ENCODE measurements around the gene ASB7.
A peak's percentile ranks its signal among the peaks of the same experiment; 100 is the strongest.

Gene ASB7

GRCh38 chr15:100651253-100651652 is 48.9 kb downstream of the ASB7 start:
- H3K4ac ChIP-seq (ENCODE audit: low read depth, low read length): no peak overlapping the region
- no peak overlapping the region for H3K27ac ChIP-seq (ENCODE audit: low read depth, low read length)
- no peak overlapping the region for H2AK5ac ChIP-seq (ENCODE audit: low read length)
- no peak overlapping the region for H2BK15ac ChIP-seq (replicated peaks; ENCODE audit: low read depth)
- no peak overlapping the region for H2BK5ac ChIP-seq (ENCODE audit: low read length)
- H3K27me3 ChIP-seq (ENCODE audit: insufficient read depth, low read length, poor library complexity): no peaks in the 10 kb centered on the region
- H3K4me3 ChIP-seq (ENCODE audit: low read length): no peak overlapping the region
- no peaks in the 10 kb centered on the region for H3K36me3 ChIP-seq (ENCODE audit: control insufficient read depth, insufficient read depth, low read length)
- no peak overlapping the region for H4K8ac ChIP-seq (ENCODE audit: low read depth, low read length)
- no peak overlapping the region for H3K56ac ChIP-seq (ENCODE audit: low read length)
- H2BK120ac ChIP-seq (ENCODE audit: low read depth, low read length): no peak overlapping the region
- no peak overlapping the region for H3K4me2 ChIP-seq (ENCODE audit: low read length)
- H3K23ac ChIP-seq (ENCODE audit: low read length): no peak overlapping the region
- H3K9ac ChIP-seq (ENCODE audit: low read length): no peak overlapping the region
- H3K79me1 ChIP-seq (ENCODE audit: low read length): no peaks in the 10 kb centered on the region
- no peaks in the 10 kb centered on the region for H3K4me1 ChIP-seq (ENCODE audit: control insufficient read depth, low read depth, low read length)
- no peak overlapping the region for H4K5ac ChIP-seq (ENCODE audit: low read length)
- DNase-seq: no peak
- no peaks in the 10 kb centered on the region for H3K79me2 ChIP-seq (ENCODE audit: control insufficient read depth, insufficient read depth, low read length)
- WGBS (ENCODE audit: extremely low coverage, insufficient coverage, low lambda C conversion rate): no CpG with 5 or more reads among the region's 5 CpGs
- no peak overlapping the region for H3K18ac ChIP-seq (ENCODE audit: low read length)

DNA sequence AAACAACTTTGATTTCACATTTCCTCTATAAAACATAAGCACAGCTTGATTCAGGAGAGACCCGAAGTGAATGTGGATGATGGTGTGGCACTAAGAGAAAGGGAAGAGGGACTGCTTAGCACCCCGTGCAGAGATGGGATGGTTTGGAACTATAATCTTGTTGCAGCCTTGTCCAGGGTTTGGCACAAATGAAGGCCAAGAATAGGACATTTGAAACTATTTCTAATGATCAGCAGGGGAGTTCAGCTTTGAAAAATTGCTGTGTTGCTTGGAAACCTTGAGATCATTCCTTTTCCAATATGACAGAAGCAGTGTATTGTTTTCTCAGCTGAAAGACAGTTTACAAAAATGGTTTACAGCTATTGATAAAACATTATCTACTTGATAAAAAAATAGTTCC is 49.7 kb downstream of the ASB7 start:
- WGBS (ENCODE audit: extremely low coverage, insufficient coverage, low lambda C conversion rate): no CpG with 5 or more reads among the region's 2 CpGs
- Histone ChIP-seq H3K9ac (ENCODE audit: low read length) (no peak overlapping the region), H3K4me1 (ENCODE audit: control insufficient read depth, low read depth, low read length) (no peaks in the 10 kb centered on the region)

DNA sequence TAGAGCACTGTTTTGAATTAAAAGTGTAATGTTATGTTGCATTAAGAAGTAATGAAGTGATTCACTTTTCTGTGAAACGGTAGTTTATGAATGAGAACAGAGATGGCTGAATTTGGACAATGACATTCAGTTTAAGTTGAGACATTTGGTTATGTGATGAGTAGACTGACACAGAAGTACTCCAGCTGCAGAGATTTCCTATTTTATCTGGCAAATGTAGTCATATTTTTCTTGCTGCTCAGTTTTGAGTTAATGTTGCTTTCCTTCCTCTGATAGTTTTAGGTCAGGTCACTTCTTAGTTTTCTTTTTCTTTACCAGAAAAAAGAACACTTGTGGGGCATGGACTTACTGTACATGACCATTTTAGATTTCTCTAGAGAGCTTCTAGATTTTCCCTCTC is 51.2 kb downstream of the ASB7 start:
- Histone ChIP-seq H3K4ac (ENCODE audit: low read depth, low read length) (no peak overlapping the region), H3K4me1 (ENCODE audit: control insufficient read depth, low read depth, low read length) (no peaks in the 10 kb centered on the region), H2BK15ac (replicated peaks; ENCODE audit: low read depth) (no peak overlapping the region), H2AK5ac (ENCODE audit: low read length) (no peak overlapping the region), H3K4me2 (ENCODE audit: low read length) (no peak overlapping the region), H4K8ac (ENCODE audit: low read depth, low read length) (no peak overlapping the region), H3K27me3 (ENCODE audit: insufficient read depth, low read length, poor library complexity) (no peaks in the 10 kb centered on the region), H4K5ac (ENCODE audit: low read length) (no peak overlapping the region), H2BK5ac (ENCODE audit: low read length) (no peak overlapping the region), H3K18ac (ENCODE audit: low read length) (no peak overlapping the region), H3K9ac (ENCODE audit: low read length) (no peak overlapping the region), H3K79me2 (ENCODE audit: control insufficient read depth, insufficient read depth, low read length) (no peaks in the 10 kb centered on the region), H2BK120ac (ENCODE audit: low read depth, low read length) (no peak overlapping the region), H3K36me3 (ENCODE audit: control insufficient read depth, insufficient read depth, low read length) (no peaks in the 10 kb centered on the region), H3K27ac (ENCODE audit: low read depth, low read length) (no peak overlapping the region), H3K56ac (ENCODE audit: low read length) (no peak overlapping the region), H3K79me1 (ENCODE audit: low read length) (no peaks in the 10 kb centered on the region), H3K4me3 (ENCODE audit: low read length) (no peak overlapping the region), H3K23ac (ENCODE audit: low read length) (no peak overlapping the region)
- WGBS (ENCODE audit: extremely low coverage, insufficient coverage, low lambda C conversion rate): 100% methylated on average over 1 of the region's 1 CpG
- DNase-seq: no peak

More for the DNA sequence above, 49.7 kb downstream of the ASB7 start:
- H3K27ac ChIP-seq (ENCODE audit: low read depth, low read length): no peak overlapping the region
- no peak overlapping the region for H2AK5ac ChIP-seq (ENCODE audit: low read length)
- H2BK5ac ChIP-seq (ENCODE audit: low read length): no peak overlapping the region
- H2BK120ac ChIP-seq (ENCODE audit: low read depth, low read length): no peak overlapping the region
- H3K23ac ChIP-seq (ENCODE audit: low read length): no peak overlapping the region
- no peak overlapping the region for H3K4me2 ChIP-seq (ENCODE audit: low read length)
- no peak overlapping the region for H3K4ac ChIP-seq (ENCODE audit: low read depth, low read length)
- H4K5ac ChIP-seq (ENCODE audit: low read length): no peak overlapping the region
- H3K79me2 ChIP-seq (ENCODE audit: control insufficient read depth, insufficient read depth, low read length): no peaks in the 10 kb centered on the region
- no peaks in the 10 kb centered on the region for H3K27me3 ChIP-seq (ENCODE audit: insufficient read depth, low read length, poor library complexity)
- no peak overlapping the region for H3K56ac ChIP-seq (ENCODE audit: low read length)
- no peaks in the 10 kb centered on the region for H3K79me1 ChIP-seq (ENCODE audit: low read length)
- H2BK15ac ChIP-seq (replicated peaks; ENCODE audit: low read depth): no peak overlapping the region
- H3K36me3 ChIP-seq (ENCODE audit: control insufficient read depth, insufficient read depth, low read length): no peaks in the 10 kb centered on the region
- no peak for DNase-seq
- no peak overlapping the region for H3K4me3 ChIP-seq (ENCODE audit: low read length)
- no peak overlapping the region for H4K8ac ChIP-seq (ENCODE audit: low read depth, low read length)
- no peak overlapping the region for H3K18ac ChIP-seq (ENCODE audit: low read length)

GRCh38 chr15:100658895-100659294 is 56.5 kb downstream of the ASB7 start:
- H4K5ac ChIP-seq (ENCODE audit: low read length): no peak overlapping the region
- H3K18ac ChIP-seq (ENCODE audit: low read length): no peak overlapping the region
- H2AK5ac ChIP-seq (ENCODE audit: low read length): no peak overlapping the region
- H3K4me1 ChIP-seq (ENCODE audit: control insufficient read depth, low read depth, low read length): no peaks in the 10 kb centered on the region
- no CpG with 5 or more reads among the region's 14 CpGs for WGBS (ENCODE audit: extremely low coverage, insufficient coverage, low lambda C conversion rate)
- no peak overlapping the region for H3K56ac ChIP-seq (ENCODE audit: low read length)
- no peaks in the 10 kb centered on the region for H3K79me2 ChIP-seq (ENCODE audit: control insufficient read depth, insufficient read depth, low read length)
- H2BK15ac ChIP-seq (replicated peaks; ENCODE audit: low read depth): no peak overlapping the region
- H3K4me2 ChIP-seq (ENCODE audit: low read length): no peak overlapping the region
- H3K4me3 ChIP-seq (ENCODE audit: low read length): no peak overlapping the region
- no peak overlapping the region for H3K9ac ChIP-seq (ENCODE audit: low read length)
- H3K36me3 ChIP-seq (ENCODE audit: control insufficient read depth, insufficient read depth, low read length): no peaks in the 10 kb centered on the region
- no peaks in the 10 kb centered on the region for H3K79me1 ChIP-seq (ENCODE audit: low read length)
- H3K27me3 ChIP-seq (ENCODE audit: insufficient read depth, low read length, poor library complexity): no peaks in the 10 kb centered on the region
- DNase-seq: no peak
- no peak overlapping the region for H4K8ac ChIP-seq (ENCODE audit: low read depth, low read length)
- H3K27ac ChIP-seq (ENCODE audit: low read depth, low read length): no peak overlapping the region
- H3K4ac ChIP-seq (ENCODE audit: low read depth, low read length): no peak overlapping the region
- H2BK5ac ChIP-seq (ENCODE audit: low read length): no peak overlapping the region
- H3K23ac ChIP-seq (ENCODE audit: low read length): no peak overlapping the region
- H2BK120ac ChIP-seq (ENCODE audit: low read depth, low read length): no peak overlapping the region

- WGBS (ENCODE audit: extremely low coverage, insufficient coverage, low lambda C conversion rate): no CpG with 5 or more reads among the region's 10 CpGs
- H3K4me2 ChIP-seq (ENCODE audit: low read length): no peak overlapping the region
- no peak overlapping the region for H3K18ac ChIP-seq (ENCODE audit: low read length)
- no peak overlapping the region for H3K23ac ChIP-seq (ENCODE audit: low read length)
- no peaks in the 10 kb centered on the region for H3K79me1 ChIP-seq (ENCODE audit: low read length)
- H3K56ac ChIP-seq (ENCODE audit: low read length): no peak overlapping the region
- no peak overlapping the region for H2BK120ac ChIP-seq (ENCODE audit: low read depth, low read length)
- H3K27me3 ChIP-seq (ENCODE audit: insufficient read depth, low read length, poor library complexity): no peaks in the 10 kb centered on the region
- H3K4me3 ChIP-seq (ENCODE audit: low read length): no peak overlapping the region
- H4K8ac ChIP-seq (ENCODE audit: low read depth, low read length): no peak overlapping the region
- no peak for DNase-seq
- H3K36me3 ChIP-seq (ENCODE audit: control insufficient read depth, insufficient read depth, low read length): no peaks in the 10 kb centered on the region
- no peak overlapping the region for H3K9ac ChIP-seq (ENCODE audit: low read length)
- no peak overlapping the region for H3K27ac ChIP-seq (ENCODE audit: low read depth, low read length)
- no peak overlapping the region for H3K4ac ChIP-seq (ENCODE audit: low read depth, low read length)
- no peaks in the 10 kb centered on the region for H3K79me2 ChIP-seq (ENCODE audit: control insufficient read depth, insufficient read depth, low read length)
- H4K5ac ChIP-seq (ENCODE audit: low read length): no peak overlapping the region
- no peak overlapping the region for H2BK5ac ChIP-seq (ENCODE audit: low read length)
- no peak overlapping the region for H2AK5ac ChIP-seq (ENCODE audit: low read length)
- no peak overlapping the region for H2BK15ac ChIP-seq (replicated peaks; ENCODE audit: low read depth)
- no peaks in the 10 kb centered on the region for H3K4me1 ChIP-seq (ENCODE audit: control insufficient read depth, low read depth, low read length)
These were observed 58.8 kb downstream of the ASB7 start for GRCh38 chr15:100661156-100661555.

GRCh38 chr15:100663086-100663914 is 60.9 kb downstream of the ASB7 start:
- no peak overlapping the region for H3K27ac ChIP-seq (ENCODE audit: low read depth, low read length)
- no peak overlapping the region for H3K18ac ChIP-seq (ENCODE audit: low read length)
- H3K36me3 ChIP-seq (ENCODE audit: control insufficient read depth, insufficient read depth, low read length): no peaks in the 10 kb centered on the region
- no peak overlapping the region for H3K4me2 ChIP-seq (ENCODE audit: low read length)
- no peak overlapping the region for H4K8ac ChIP-seq (ENCODE audit: low read depth, low read length)
- H2BK120ac ChIP-seq (ENCODE audit: low read depth, low read length): no peak overlapping the region
- no peak overlapping the region for H2BK15ac ChIP-seq (replicated peaks; ENCODE audit: low read depth)
- no peak overlapping the region for H3K23ac ChIP-seq (ENCODE audit: low read length)
- WGBS (ENCODE audit: extremely low coverage, insufficient coverage, low lambda C conversion rate): no CpG with 5 or more reads among the region's 13 CpGs
- H3K56ac ChIP-seq (ENCODE audit: low read length): peak overlapping the region; percentile 10
- no peaks in the 10 kb centered on the region for H3K79me2 ChIP-seq (ENCODE audit: control insufficient read depth, insufficient read depth, low read length)
- no peak overlapping the region for H4K5ac ChIP-seq (ENCODE audit: low read length)
- no peak overlapping the region for H3K4me3 ChIP-seq (ENCODE audit: low read length)
- no peaks in the 10 kb centered on the region for H3K4me1 ChIP-seq (ENCODE audit: control insufficient read depth, low read depth, low read length)
- H3K4ac ChIP-seq (ENCODE audit: low read depth, low read length): no peak overlapping the region
- no peak overlapping the region for H2AK5ac ChIP-seq (ENCODE audit: low read length)
- H2BK5ac ChIP-seq (ENCODE audit: low read length): no peak overlapping the region
- no peak overlapping the region for H3K9ac ChIP-seq (ENCODE audit: low read length)
- no peaks in the 10 kb centered on the region for H3K79me1 ChIP-seq (ENCODE audit: low read length)
- peak; percentile 69 for DNase-seq
- H3K27me3 ChIP-seq (ENCODE audit: insufficient read depth, low read length, poor library complexity): no peaks in the 10 kb centered on the region
